ENCODE measurements around the gene GABBR2. TPM values are rescaled to one million over a fixed set of nuclear protein-coding genes. Genes with fewer than 3 reads are reported as not detected.

GABBR2 gene
- polyA plus RNA-seq, 1 of the 3 experiments (the other 2 are of a cell fraction) = not detected

DNA sequence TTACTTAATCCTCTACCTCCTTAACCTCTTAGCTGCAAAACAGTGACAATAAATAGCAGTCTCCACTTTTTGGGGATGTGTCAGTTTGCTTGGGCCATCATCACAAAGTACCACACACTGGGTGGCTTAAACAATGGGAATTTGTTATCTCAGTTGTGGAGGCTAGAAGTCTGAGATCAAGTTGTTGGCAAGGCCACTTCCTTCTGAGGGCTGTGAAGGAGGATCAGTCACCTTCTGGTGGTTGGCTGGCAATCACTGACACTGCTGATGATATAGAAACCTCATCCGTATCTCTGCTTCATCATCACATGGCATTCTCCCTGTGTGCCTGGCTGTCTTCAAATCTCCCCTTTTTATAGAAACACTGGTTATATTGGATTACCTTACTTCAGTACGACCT lies 266.2 kb downstream of the GABBR2 start:
- Histone ChIP-seq H3F3A (replicated peaks; ENCODE audit: insufficient read depth) (no peaks in the 10 kb centered on the region), H2AFZ (ENCODE audit: low read depth) (no peak overlapping the region), H3K9me3 (no peaks in the 10 kb centered on the region), H3K9ac (no peak overlapping the region), H3K4me2 (no peak overlapping the region), H3K9me2 (no peaks in the 10 kb centered on the region), H3K4me3 (ENCODE audit: low read depth in 2 of 2, low read length in 1 of 2) (no peak overlapping the region), H3K27ac (ENCODE audit: low read depth in 2 of 2, low read length in 1 of 2) (no peak overlapping the region), H3K79me2 (ENCODE audit: insufficient read depth) (no peaks in the 10 kb centered on the region), H3K36me3 (replicated peaks in 1 of 2; ENCODE audit: control insufficient read depth in 1 of 2, insufficient read depth in 2 of 2, low read length in 1 of 2) (no peaks in the 10 kb centered on the region), H3K27me3 (ENCODE audit: insufficient read depth) (no peaks in the 10 kb centered on the region; the same call in 1 of the 2 replicates), H3K4me1 (ENCODE audit: control insufficient read depth in 1 of 2, insufficient read depth in 2 of 2, low read depth in 1 of 2, low read length in 1 of 2) (no peaks in the 10 kb centered on the region), H4K20me1 (ENCODE audit: insufficient read depth) (no peaks in the 10 kb centered on the region)
- CTCF ChIA-PET = no interaction called here
- TF ChIP-seq CTCF (IDR thresholded peaks at IDR 0.05) (no peak), GATA2 (CRISPR knock-in tag; IDR thresholded peaks at IDR 0.05) (no peak), FOXJ3 (CRISPR knock-in tag; IDR thresholded peaks at IDR 0.05) (no peak), USF2 (IDR thresholded peaks at IDR 0.05; ENCODE audit: borderline replicate concordance, low read depth, low read length) (no peak), JUND (IDR thresholded peaks at IDR 0.05) (no peak), CHD2 (IDR thresholded peaks at IDR 0.05; ENCODE audit: low read length, partially characterized antibody) (no peak), MEF2A (IDR thresholded peaks at IDR 0.05; ENCODE audit: borderline replicate concordance, low read depth) (no peak), RFX5 (IDR thresholded peaks at IDR 0.05; ENCODE audit: low read length) (no peak), NFIC (IDR thresholded peaks at IDR 0.05; ENCODE audit: borderline replicate concordance) (no peak), FOSL2 (IDR thresholded peaks at IDR 0.05; ENCODE audit: borderline replicate concordance, low read depth) (no peak), POLR2AphosphoS5 (IDR thresholded peaks at IDR 0.05; ENCODE audit: low read depth, low read length) (no peak), SIN3A (IDR thresholded peaks at IDR 0.05; ENCODE audit: borderline replicate concordance, low read depth, low read length) (no peak)
- POLR2A ChIA-PET = no interaction called here
- 22% methylated on average over 2 of the region's 2 CpGs for WGBS (ENCODE audit: low lambda C conversion rate)
- no peak for DNase-seq

- Histone ChIP-seq H3K79me2 (ENCODE audit: insufficient read depth) (no peaks in the 10 kb centered on the region), H3K36me3 (replicated peaks in 1 of 2; ENCODE audit: control insufficient read depth in 1 of 2, insufficient read depth in 2 of 2, low read length in 1 of 2) (no peaks in the 10 kb centered on the region), H3K4me2 (no peak overlapping the region), H2AFZ (ENCODE audit: low read depth) (no peak overlapping the region), H3K9me3 (no peaks in the 10 kb centered on the region), H4K20me1 (ENCODE audit: insufficient read depth) (no peaks in the 10 kb centered on the region), H3K4me3 (ENCODE audit: low read depth in 2 of 2, low read length in 1 of 2) (no peak overlapping the region), H3K4me1 (ENCODE audit: control insufficient read depth in 1 of 2, insufficient read depth in 2 of 2, low read depth in 1 of 2, low read length in 1 of 2) (no peaks in the 10 kb centered on the region), H3K9me2 (no peaks in the 10 kb centered on the region), H3F3A (replicated peaks; ENCODE audit: insufficient read depth) (no peaks in the 10 kb centered on the region), H3K27ac (ENCODE audit: low read depth in 2 of 2, low read length in 1 of 2) (no peak overlapping the region), H3K27me3 (ENCODE audit: insufficient read depth) (no peaks in the 10 kb centered on the region; the same call in 1 of the 2 replicates), H3K9ac (no peak overlapping the region)
- no peak for DNase-seq
- CTCF ChIA-PET = no interaction called here
- TF ChIP-seq GATA2 (CRISPR knock-in tag; IDR thresholded peaks at IDR 0.05) = no peak
- no peak for TF ChIP-seq MXI1 (IDR thresholded peaks at IDR 0.05; ENCODE audit: low read depth, low read length)
- no peak for TF ChIP-seq RXRA (IDR thresholded peaks at IDR 0.05; ENCODE audit: borderline replicate concordance, low read depth)
- no peak for TF ChIP-seq FOXJ3 (CRISPR knock-in tag; IDR thresholded peaks at IDR 0.05)
- no peak for TF ChIP-seq SMC3 (IDR thresholded peaks at IDR 0.05; ENCODE audit: low read depth, low read length)
- TF ChIP-seq, protein P1, sequence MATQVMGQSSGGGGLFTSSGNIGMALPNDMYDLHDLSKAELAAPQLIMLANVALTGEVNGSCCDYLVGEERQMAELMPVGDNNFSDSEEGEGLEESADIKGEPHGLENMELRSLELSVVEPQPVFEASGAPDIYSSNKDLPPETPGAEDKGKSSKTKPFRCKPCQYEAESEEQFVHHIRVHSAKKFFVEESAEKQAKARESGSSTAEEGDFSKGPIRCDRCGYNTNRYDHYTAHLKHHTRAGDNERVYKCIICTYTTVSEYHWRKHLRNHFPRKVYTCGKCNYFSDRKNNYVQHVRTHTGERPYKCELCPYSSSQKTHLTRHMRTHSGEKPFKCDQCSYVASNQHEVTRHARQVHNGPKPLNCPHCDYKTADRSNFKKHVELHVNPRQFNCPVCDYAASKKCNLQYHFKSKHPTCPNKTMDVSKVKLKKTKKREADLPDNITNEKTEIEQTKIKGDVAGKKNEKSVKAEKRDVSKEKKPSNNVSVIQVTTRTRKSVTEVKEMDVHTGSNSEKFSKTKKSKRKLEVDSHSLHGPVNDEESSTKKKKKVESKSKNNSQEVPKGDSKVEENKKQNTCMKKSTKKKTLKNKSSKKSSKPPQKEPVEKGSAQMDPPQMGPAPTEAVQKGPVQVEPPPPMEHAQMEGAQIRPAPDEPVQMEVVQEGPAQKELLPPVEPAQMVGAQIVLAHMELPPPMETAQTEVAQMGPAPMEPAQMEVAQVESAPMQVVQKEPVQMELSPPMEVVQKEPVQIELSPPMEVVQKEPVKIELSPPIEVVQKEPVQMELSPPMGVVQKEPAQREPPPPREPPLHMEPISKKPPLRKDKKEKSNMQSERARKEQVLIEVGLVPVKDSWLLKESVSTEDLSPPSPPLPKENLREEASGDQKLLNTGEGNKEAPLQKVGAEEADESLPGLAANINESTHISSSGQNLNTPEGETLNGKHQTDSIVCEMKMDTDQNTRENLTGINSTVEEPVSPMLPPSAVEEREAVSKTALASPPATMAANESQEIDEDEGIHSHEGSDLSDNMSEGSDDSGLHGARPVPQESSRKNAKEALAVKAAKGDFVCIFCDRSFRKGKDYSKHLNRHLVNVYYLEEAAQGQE (IDR thresholded peaks at IDR 0.05; ENCODE audit: low read depth, low read length) = no peak
- no peak for TF ChIP-seq FOSL2 (IDR thresholded peaks at IDR 0.05; ENCODE audit: borderline replicate concordance, low read depth)
- TF ChIP-seq JUND (IDR thresholded peaks at IDR 0.05) = no peak
- TF ChIP-seq, protein P2, sequence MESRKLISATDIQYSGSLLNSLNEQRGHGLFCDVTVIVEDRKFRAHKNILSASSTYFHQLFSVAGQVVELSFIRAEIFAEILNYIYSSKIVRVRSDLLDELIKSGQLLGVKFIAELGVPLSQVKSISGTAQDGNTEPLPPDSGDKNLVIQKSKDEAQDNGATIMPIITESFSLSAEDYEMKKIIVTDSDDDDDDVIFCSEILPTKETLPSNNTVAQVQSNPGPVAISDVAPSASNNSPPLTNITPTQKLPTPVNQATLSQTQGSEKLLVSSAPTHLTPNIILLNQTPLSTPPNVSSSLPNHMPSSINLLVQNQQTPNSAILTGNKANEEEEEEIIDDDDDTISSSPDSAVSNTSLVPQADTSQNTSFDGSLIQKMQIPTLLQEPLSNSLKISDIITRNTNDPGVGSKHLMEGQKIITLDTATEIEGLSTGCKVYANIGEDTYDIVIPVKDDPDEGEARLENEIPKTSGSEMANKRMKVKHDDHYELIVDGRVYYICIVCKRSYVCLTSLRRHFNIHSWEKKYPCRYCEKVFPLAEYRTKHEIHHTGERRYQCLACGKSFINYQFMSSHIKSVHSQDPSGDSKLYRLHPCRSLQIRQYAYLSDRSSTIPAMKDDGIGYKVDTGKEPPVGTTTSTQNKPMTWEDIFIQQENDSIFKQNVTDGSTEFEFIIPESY (IDR thresholded peaks at IDR 0.05; ENCODE audit: borderline replicate concordance, low read depth) = no peak
- POLR2A ChIA-PET = no interaction called here
- 30% methylated on average over 3 of the region's 3 CpGs for WGBS (ENCODE audit: low lambda C conversion rate)
These were observed 266.6 kb downstream of the GABBR2 start for GRCh38 chr9:98442114-98442513.
